Chondrocyte (in vitro differentiated cells): ENCODE data around the gene PIEZO2. TPM values are rescaled to one million over a fixed set of nuclear protein-coding genes. Genes with fewer than 3 reads are reported as not detected.

Source experiments
- DNase-seq: peaks from one replicate; pipeline ENCODE4 v3.0.0; 2021; ENCODE audit warnings: mixed read lengths, low spot score
- H3K27ac Mint-ChIP-seq: one replicate; pipeline ENCODE4 v1.8.0; 2021; ENCODE audit warnings: mild to moderate bottlenecking, moderate library complexity, mixed read lengths; ENCODE audit not compliant: unreplicated experiment
- H3K27me3 Mint-ChIP-seq: 2 replicates; pipeline ENCODE4 v1.8.0; 2021; ENCODE audit warnings: low read depth, mixed read lengths
- H3K36me3 Mint-ChIP-seq: 2 replicates; pipeline ENCODE4 v1.8.0; 2021; ENCODE audit warnings: low read depth, mixed read lengths
- H3K4me1 Mint-ChIP-seq: 2 replicates; pipeline ENCODE4 v1.8.0; 2021; ENCODE audit warnings: low read depth, mild to moderate bottlenecking, mixed read lengths
- H3K4me3 Mint-ChIP-seq: one replicate; pipeline ENCODE4 v1.8.0; 2021; ENCODE audit warnings: mild to moderate bottlenecking, moderate library complexity, mixed read lengths; ENCODE audit not compliant: unreplicated experiment
- H3K9me3 Mint-ChIP-seq: 2 replicates; pipeline ENCODE4 v1.8.0; 2021; ENCODE audit warnings: low read depth, mixed read lengths
- CTCF ChIP-seq: fragments of 200-600 bp; sonication (generic); IDR thresholded peaks from 2 replicates; pipeline ENCODE4 v1.5.0; 2021; ENCODE audit warnings: antibody characterized with exemption, mild to moderate bottlenecking, moderate library complexity
- total RNA-seq: library from RNA; stranded (reverse); gene quantifications from 3 replicates; pipeline ENCODE4 v1.2.1, GENCODE V29; 2021

The PIEZO2 gene
- total RNA-seq, 1 donor from 2014 or later, result 142 TPM

DNA sequence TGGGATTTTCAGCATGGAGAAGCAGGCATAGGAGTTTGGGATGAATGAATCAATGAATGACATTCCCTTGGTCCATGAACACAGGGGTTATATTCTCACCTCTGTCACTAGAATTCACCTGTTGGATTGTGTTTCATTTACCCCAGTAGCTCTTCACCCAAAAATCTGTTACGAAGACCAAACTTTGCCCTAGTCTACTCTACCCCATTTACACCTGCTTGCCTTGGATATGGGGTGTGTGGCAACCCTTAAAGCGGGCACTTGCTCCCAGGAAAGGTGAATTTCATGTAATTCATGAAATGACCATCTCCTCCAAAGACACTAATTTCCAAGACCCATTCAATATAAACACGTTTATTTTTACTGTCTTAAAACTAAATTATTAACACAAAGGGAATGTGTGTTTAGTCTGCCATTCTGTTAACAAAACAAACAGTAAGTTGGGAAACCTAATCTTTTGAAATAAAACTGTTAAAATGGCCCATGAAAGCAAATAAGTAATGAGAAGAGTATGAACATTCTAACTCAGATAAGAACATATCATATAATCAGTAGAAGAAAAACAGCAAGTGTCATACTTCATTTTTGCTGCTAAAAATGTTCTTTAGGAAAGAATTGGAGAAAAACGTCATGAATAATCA is 355.5 kb downstream of the PIEZO2 start:
- TF ChIP-seq CTCF, result no peak
- Mint-ChIP-seq H3K27ac (no peak overlapping the region), H3K4me1 (no peaks in the 10 kb centered on the region), H3K4me3 (no peak overlapping the region), H3K27me3 (no peaks in the 10 kb centered on the region), H3K9me3 (no peaks in the 10 kb centered on the region), H3K36me3 (peaks cover 29% of the 10 kb centered on the region)
- no peak for DNase-seq

GRCh38 chr18:10792181-10792580 is 357.2 kb downstream of the PIEZO2 start:
- H3K4me3 Mint-ChIP-seq, result no peak overlapping the region
- no peak for TF ChIP-seq CTCF

GRCh38 chr18:10791169-10791831 is 358.1 kb downstream of the PIEZO2 start:
- Mint-ChIP-seq H3K9me3 (no peaks in the 10 kb centered on the region), H3K4me1 (no peaks in the 10 kb centered on the region), H3K36me3 (peaks cover 24% of the 10 kb centered on the region), H3K27ac (no peak overlapping the region), H3K4me3 (no peak overlapping the region), H3K27me3 (no peaks in the 10 kb centered on the region)
- no peak for TF ChIP-seq CTCF
- no peak for DNase-seq

More at GRCh38 chr18:10792181-10792580, 357.2 kb downstream of the PIEZO2 start:
- no peak overlapping the region for H3K27ac Mint-ChIP-seq
- H3K4me1 Mint-ChIP-seq, result no peaks in the 10 kb centered on the region
- H3K9me3 Mint-ChIP-seq, result no peaks in the 10 kb centered on the region
- H3K27me3 Mint-ChIP-seq, result no peaks in the 10 kb centered on the region
- H3K36me3 Mint-ChIP-seq, result peaks cover 26% of the 10 kb centered on the region
- DNase-seq, result no peak

DNA sequence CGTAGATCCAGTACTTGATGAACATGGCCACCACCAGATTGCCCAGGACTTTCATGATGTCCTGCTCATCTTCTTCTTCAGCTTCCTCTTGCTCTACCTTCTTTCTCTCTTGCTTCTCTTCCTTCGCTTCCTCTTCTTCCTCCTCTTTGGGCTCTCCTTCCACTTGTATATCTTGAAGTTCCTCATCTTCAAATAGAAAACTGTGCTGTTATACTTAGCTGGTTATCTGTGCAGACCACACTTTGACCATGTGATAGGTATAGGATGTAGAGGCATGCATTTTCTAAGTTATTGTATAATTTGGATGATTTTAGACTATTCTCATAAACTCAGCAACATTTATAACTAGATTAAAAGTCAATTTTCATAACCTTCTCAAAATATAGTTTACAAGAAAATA is 360.2 kb downstream of the PIEZO2 start:
- H3K27ac Mint-ChIP-seq, result no peak overlapping the region
- no peak for TF ChIP-seq CTCF
- no peaks in the 10 kb centered on the region for H3K27me3 Mint-ChIP-seq
- H3K36me3 Mint-ChIP-seq, result peaks cover 35% of the 10 kb centered on the region
- H3K4me3 Mint-ChIP-seq, result no peak overlapping the region
- DNase-seq, result no peak
- H3K4me1 Mint-ChIP-seq, result peaks cover 5% of the 10 kb centered on the region
- no peaks in the 10 kb centered on the region for H3K9me3 Mint-ChIP-seq

DNA sequence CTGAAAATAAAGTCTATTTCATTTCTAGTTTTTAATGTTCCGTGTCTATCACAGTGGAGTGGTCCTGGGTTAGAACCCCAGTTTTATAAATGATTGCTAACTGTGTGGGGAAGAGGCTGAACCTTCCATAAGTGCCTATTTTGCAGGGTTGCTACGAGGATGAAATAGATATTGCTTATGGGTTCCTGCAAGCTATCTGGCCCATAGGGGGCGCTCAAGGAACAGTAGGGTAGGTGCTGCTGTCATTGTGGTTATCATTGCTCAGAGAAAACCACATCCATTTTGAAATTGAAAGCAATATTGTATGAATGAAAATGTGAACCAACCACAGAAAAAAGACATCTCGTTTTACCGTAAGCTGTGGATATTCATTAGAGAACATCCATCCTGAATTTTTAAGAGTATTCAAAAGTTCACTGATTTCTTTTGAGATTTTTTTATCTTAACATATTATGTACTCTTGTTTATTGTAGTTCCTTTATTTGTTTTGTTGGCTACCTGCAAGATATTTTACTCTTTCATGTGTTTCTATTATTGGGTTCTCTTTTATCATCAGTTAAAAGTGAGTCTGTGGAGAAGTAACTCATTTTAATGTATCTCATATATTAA is 362.0 kb downstream of the PIEZO2 start:
- no peak for DNase-seq
- H3K27ac Mint-ChIP-seq, result no peak overlapping the region
- no peaks in the 10 kb centered on the region for H3K27me3 Mint-ChIP-seq
- no peak overlapping the region for H3K4me3 Mint-ChIP-seq
- H3K9me3 Mint-ChIP-seq, result no peaks in the 10 kb centered on the region
- H3K4me1 Mint-ChIP-seq, result peaks cover 9% of the 10 kb centered on the region
- TF ChIP-seq CTCF, result peak; percentile 94
- peaks cover 32% of the 10 kb centered on the region for H3K36me3 Mint-ChIP-seq
